Peyer's patch (tissue), 4 donors: Measurements from ENCODE around the gene GPC3. TPM values are rescaled to one million over a fixed set of nuclear protein-coding genes. Genes with fewer than 3 reads are reported as not detected.
A peak's percentile ranks its signal among the peaks of the same experiment; 100 is the strongest.

Experiments used
- DNase-seq, 3 donors: peaks; one replicate each; pipeline ENCODE4 v3.0.0-alpha.2; 2017 to 2019
- H3K27ac ChIP-seq, 4 donors: fragments of 200-600 bp; sonication (generic); one replicate each; pipeline ENCODE4 v1.5.1; 2016 to 2019
- H3K27me3 ChIP-seq, 2 donors: fragments of 200-600 bp; sonication (generic); one replicate each; pipeline ENCODE4 v1.5.1; 2019
- H3K36me3 ChIP-seq, 3 donors: fragments of 200-600 bp; sonication (generic); one replicate each; pipeline ENCODE4 v1.5.1; 2016 to 2019
- H3K4me1 ChIP-seq, 4 donors: fragments of 200-600 bp; sonication (generic); one replicate each; pipeline ENCODE4 v1.5.1; 2016 to 2019
- H3K4me3 ChIP-seq, 4 donors: fragments of 200-600 bp; sonication (generic); 1 replicate in 3 of 4; 2 replicates in 1 of 4; pipeline ENCODE4 v1.5.1; 2016 to 2019; ENCODE audit warnings: mild to moderate bottlenecking in 1 of 4
- H3K9me3 ChIP-seq, 4 donors: fragments of 200-600 bp; sonication (generic); one replicate each; pipeline ENCODE4 v1.5.1; 2016 to 2019; ENCODE audit warnings: mild to moderate bottlenecking in 1 of 4
- CTCF ChIP-seq, 6 experiments: fragments of 450-650 bp in 4 of 6; fragments of 200-600 bp in 2 of 6; sonication (generic) in 1 of 6; IDR thresholded peaks; one replicate each; pipeline ENCODE4 v1.5.1; 2017 to 2019; ENCODE audit warnings: antibody characterized with exemption in 6 of 6, mild to moderate bottlenecking in 3 of 6, moderate library complexity in 1 of 6
- POLR2A ChIP-seq, 2 donors: fragments of 450-650 bp; IDR thresholded peaks; one replicate each; pipeline ENCODE4 v1.5.1; 2017; ENCODE audit warnings: antibody characterized with exemption in 2 of 2, mild to moderate bottlenecking in 2 of 2, moderate library complexity in 2 of 2
- total RNA-seq, 4 donors: library from RNA; depleted of rRNA; stranded (reverse); fragments of >200 nt; gene quantifications; one replicate each; pipeline ENCODE4 v1.1.0, GENCODE V29; 2016

Gene GPC3
- 1 to 10 TPM; 1.1 to 7.2 (median 5.8) TPM for total RNA-seq

GRCh38 chrX:133985164-133985966 lies at the start of gene GPC3:
Gene GPC3 (minus strand): TSS chrX:133985594.
- Histone ChIP-seq H3K27ac (no peak within 1 kb of the TSS), H3K36me3 (no peaks in the 10 kb centered on the region), H3K27me3 (no peaks in the 10 kb centered on the region), H3K4me1 (no peaks in the 10 kb centered on the region), H3K9me3 (no peaks in the 10 kb centered on the region), H3K4me3 (peak within 1 kb of the TSS in 3 of 4 donors; percentile 18 to 51 (median 46))
- TF ChIP-seq POLR2A (IDR thresholded peaks at IDR 0.05) (no peak), CTCF (IDR thresholded peaks at IDR 0.05) (no peak)
- DNase-seq: peak in 2 of 3 donors; percentile 50 to 72

- Histone ChIP-seq H3K4me3 (no peak overlapping the region), H3K27ac (no peak overlapping the region), H3K4me1 (no peaks in the 10 kb centered on the region), H3K27me3 (no peaks in the 10 kb centered on the region), H3K36me3 (no peaks in the 10 kb centered on the region), H3K9me3 (no peaks in the 10 kb centered on the region)
- DNase-seq: no peak
- no peak for TF ChIP-seq CTCF (IDR thresholded peaks at IDR 0.05)
- TF ChIP-seq POLR2A (IDR thresholded peaks at IDR 0.05): no peak
Observed at GRCh38 chrX:134032441-134032840, 47.0 kb upstream of the GPC3 start.

- Histone ChIP-seq H3K4me3 (no peak overlapping the region), H3K36me3 (no peaks in the 10 kb centered on the region), H3K27ac (no peak overlapping the region), H3K9me3 (no peaks in the 10 kb centered on the region), H3K4me1 (no peaks in the 10 kb centered on the region), H3K27me3 (no peaks in the 10 kb centered on the region)
- DNase-seq: peak in 2 of 3 donors; percentile 34 to 71
- no peak for TF ChIP-seq POLR2A (IDR thresholded peaks at IDR 0.05)
- TF ChIP-seq CTCF (IDR thresholded peaks at IDR 0.05): peak in 4 of 6 experiments; percentile 10 to 62 (median 58)
Observed at GRCh38 chrX:134026565-134027311, 41.3 kb upstream of the GPC3 start.

GRCh38 chrX:134025986-134026545 lies 40.7 kb upstream of the GPC3 start:
- Histone ChIP-seq H3K36me3 (no peaks in the 10 kb centered on the region), H3K4me1 (no peaks in the 10 kb centered on the region), H3K4me3 (no peak overlapping the region), H3K27me3 (no peaks in the 10 kb centered on the region), H3K9me3 (no peaks in the 10 kb centered on the region), H3K27ac (no peak overlapping the region)
- no peak for DNase-seq
- TF ChIP-seq POLR2A (IDR thresholded peaks at IDR 0.05) (no peak), CTCF (IDR thresholded peaks at IDR 0.05) (no peak)

GRCh38 chrX:134024686-134025377 lies 39.4 kb upstream of the GPC3 start:
- no peak overlapping the region for H3K27ac ChIP-seq
- H3K36me3 ChIP-seq: no peaks in the 10 kb centered on the region
- TF ChIP-seq CTCF (IDR thresholded peaks at IDR 0.05): no peak
- no peak for TF ChIP-seq POLR2A (IDR thresholded peaks at IDR 0.05)

More at GRCh38 chrX:134024686-134025377, 39.4 kb upstream of the GPC3 start:
- Histone ChIP-seq H3K4me1 (no peaks in the 10 kb centered on the region), H3K27me3 (no peaks in the 10 kb centered on the region), H3K9me3 (no peaks in the 10 kb centered on the region), H3K4me3 (no peak overlapping the region)
- no peak for DNase-seq
